Measurements from ENCODE around the gene GUCA1A. TPM values are rescaled to one million over a fixed set of nuclear protein-coding genes. Genes with fewer than 3 reads are reported as not detected.

The GUCA1A gene
- total RNA-seq, 4 donors from 2014 or later: not detected

- Histone ChIP-seq H3K4me1 (peaks cover 0 to 4% (median 2%) of the 10 kb centered on the region in 4 donors), H3K9me3 (no peaks in the 10 kb centered on the region), H3K27ac (replicated peaks in 1 of 4) (no peak overlapping the region), H3K4me3 (no peak overlapping the region), H3K27me3 (no peaks in the 10 kb centered on the region), H3K36me3 (peaks cover under 1 to 43% (median 19%) of the 10 kb centered on the region in 4 donors)
- 90% methylated on average over 9 of the region's 9 CpGs for WGBS
- no peak for DNase-seq (ENCODE audit: extremely low spot score)
- intact Hi-C loops (cut with DNase I): no loop called here
- TF ChIP-seq EP300 (IDR thresholded peaks at IDR 0.05) (no peak), CTCF (IDR thresholded peaks at IDR 0.05) (no peak), POLR2AphosphoS5 (IDR thresholded peaks at IDR 0.05) (no peak), POLR2A (IDR thresholded peaks at IDR 0.05; ENCODE audit: low read depth) (no peak)
Observed at GRCh38 chr6:42227173-42227850, 54.1 kb downstream of the GUCA1A start.

GRCh38 chr6:42228305-42228704 lies 55.1 kb downstream of the GUCA1A start:
- Histone ChIP-seq H3K4me1 (peaks cover 0 to 4% (median 2%) of the 10 kb centered on the region in 4 donors), H3K27me3 (no peaks in the 10 kb centered on the region), H3K36me3 (peaks cover 4 to 49% (median 22%) of the 10 kb centered on the region in 4 donors), H3K9me3 (no peaks in the 10 kb centered on the region), H3K27ac (replicated peaks in 1 of 4) (no peak overlapping the region), H3K4me3 (no peak overlapping the region)
- no peak for DNase-seq (ENCODE audit: extremely low spot score)
- intact Hi-C loops (cut with DNase I): no loop called here
- 83% methylated on average over 15 of the region's 15 CpGs for WGBS
- TF ChIP-seq EP300 (IDR thresholded peaks at IDR 0.05) (no peak), CTCF (IDR thresholded peaks at IDR 0.05) (no peak), POLR2A (IDR thresholded peaks at IDR 0.05; ENCODE audit: low read depth) (no peak), POLR2AphosphoS5 (IDR thresholded peaks at IDR 0.05) (no peak)

Other genes starting within 250 kb of the GUCA1A start
- 100 to 1,000 TPM; 110 to 167 (median 133) TPM for gene CCND3, start 231.6 kb upstream of the GUCA1A start, total RNA-seq
- gene TAF8, start 122.8 kb upstream of the GUCA1A start, total RNA-seq: 10 to 100 TPM; 16.7 to 35.2 (median 25.9) TPM
- 1 to 10 TPM in 3 of 4 donors, under 1 TPM in 1; 0.83 to 2.1 (median 1.6) TPM for gene C6orf132, start 30.7 kb upstream of the GUCA1A start, total RNA-seq
- under 1 TPM in 2 of 4 donors, not detected in 2; 0.83 to 0.86 TPM for gene GUCA1B, start 21.6 kb downstream of the GUCA1A start, total RNA-seq
- 10 to 100 TPM; 27.8 to 38.8 (median 29.3) TPM for gene MRPS10, start 44.5 kb downstream of the GUCA1A start, total RNA-seq